Natural killer cell (primary cell): ENCODE results near the gene TTC34. TPM values are rescaled to one million over a fixed set of nuclear protein-coding genes. Genes with fewer than 3 reads are reported as not detected.
"Not testable (repeated sequence)": the region's sequence is repeated elsewhere in the genome, so short reads cannot be mapped to it uniquely, and the experiment has no call there.

ENCODE experiments used
- ATAC-seq, 3 donors: fragments of 150-1000 bp in 2 of 3; fragments of 200-7000 bp in 1 of 3; cut with Tn5 transposase; 1 replicate in 1 of 3; 2 replicates in 2 of 3; pipeline ENCODE4 v1.10.0; 2021; ENCODE audit warnings: mild to moderate bottlenecking in 2 of 3, moderate library complexity in 2 of 3
- DNase-seq, 2 donors: peaks; one replicate each; pipeline versions ENCODE4 v3.0.0 to v3.0.0-alpha.2; 2013 to 2021; ENCODE audit warnings: mixed read lengths in 1 of 2
- H3K27ac ChIP-seq: one replicate; pipeline ENCODE4 v1.5.1; 2013; ENCODE audit warnings: mild to moderate bottlenecking, low read length
- H3K27me3 ChIP-seq: one replicate; pipeline ENCODE4 v1.6.1; 2013; ENCODE audit warnings: low read length; ENCODE audit not compliant: control insufficient read depth, insufficient read depth
- H3K36me3 ChIP-seq: one replicate; pipeline ENCODE4 v1.6.1; 2013; ENCODE audit warnings: low read length; ENCODE audit not compliant: control insufficient read depth, insufficient read depth
- H3K4me1 ChIP-seq: one replicate; pipeline ENCODE4 v1.6.1; 2013; ENCODE audit warnings: low read length; ENCODE audit not compliant: control insufficient read depth, insufficient read depth
- H3K4me3 ChIP-seq: one replicate; pipeline ENCODE4 v1.5.1; 2013; ENCODE audit warnings: low read length
- H3K9me3 ChIP-seq: one replicate; pipeline ENCODE4 v1.6.1; 2013; ENCODE audit warnings: low read length; ENCODE audit not compliant: control insufficient read depth, insufficient read depth
- H3K27ac Mint-ChIP-seq, 2 donors: one replicate each; pipeline ENCODE4 v1.8.0; 2022; ENCODE audit warnings: mild to moderate bottlenecking in 2 of 2, mixed read lengths in 2 of 2, moderate library complexity in 1 of 2
- H3K27me3 Mint-ChIP-seq, 2 donors: one replicate each; pipeline ENCODE4 v1.8.0; 2022; ENCODE audit warnings: low read depth in 2 of 2, mixed read lengths in 2 of 2
- H3K36me3 Mint-ChIP-seq: one replicate; pipeline ENCODE4 v1.8.0; 2022; ENCODE audit warnings: mixed read lengths
- H3K4me1 Mint-ChIP-seq, 2 donors: one replicate each; pipeline ENCODE4 v1.8.0; 2022; ENCODE audit warnings: mixed read lengths in 2 of 2
- H3K4me3 Mint-ChIP-seq: one replicate; pipeline ENCODE4 v1.8.0; 2022; ENCODE audit warnings: mild to moderate bottlenecking, moderate library complexity, mixed read lengths
- H3K9me3 Mint-ChIP-seq, 2 donors: one replicate each; pipeline ENCODE4 v1.8.0; 2022; ENCODE audit warnings: mixed read lengths in 2 of 2
- CTCF ChIP-seq: fragments of 200-600 bp; IDR thresholded peaks from one replicate; pipeline ENCODE4 v1.8.0; 2022; ENCODE audit warnings: antibody characterized with exemption
- WGBS: methylation state at CpG from one replicate; pipeline ENCODE4 v1.1.7; 2013; ENCODE audit warnings: missing lambda C conversion rate; ENCODE audit not compliant: insufficient coverage; 5-methylcytosine and 5-hydroxymethylcytosine counted together
- intact Hi-C: fragments of 100-400 bp; cut with micrococcal nuclease; formaldehyde crosslinking; loops from one replicate; pipeline ENCODE4 v1.14.2; 2022
- total RNA-seq, 4 donors: library from RNA; stranded (reverse); fragments of 120-200 nt in 1 of 4; gene quantifications; one replicate each; pipeline versions ENCODE4 v1.2.3 to v1.2.4, GENCODE V29; 2013 to 2022

Gene TTC34
- total RNA-seq, 3 donors from 2014 or later (not counting 1 experiment from before 2014, with no cell fraction given), result 0.80 to 1.4 (median 1.2) TPM

GRCh38 chr1:2628933-2629626 is 172.4 kb downstream of the TTC34 start:
- H3K9me3 ChIP-seq, result no peaks in the 10 kb centered on the region
- H3K27ac ChIP-seq, result no peak overlapping the region
- H3K27ac Mint-ChIP-seq, result no peak overlapping the region
- H3K4me3 ChIP-seq, result no peak overlapping the region
- intact Hi-C loops, result no loop called here
- no peaks in the 10 kb centered on the region for H3K36me3 Mint-ChIP-seq
- no peaks in the 10 kb centered on the region for H3K36me3 ChIP-seq
- TF ChIP-seq CTCF, result no peak
- H3K27me3 Mint-ChIP-seq, result peaks cover 29 to 36% of the 10 kb centered on the region in 2 donors
- no peak overlapping the region for H3K4me3 Mint-ChIP-seq
- DNase-seq, result no peak
- H3K27me3 ChIP-seq, result peaks cover 20% of the 10 kb centered on the region
- H3K9me3 Mint-ChIP-seq, result no peaks in the 10 kb centered on the region
- WGBS, result 4% methylated on average over 61 of the region's 64 CpGs
- peaks cover 5% of the 10 kb centered on the region for H3K4me1 ChIP-seq
- H3K4me1 Mint-ChIP-seq, result no peaks in the 10 kb centered on the region
- no peak for ATAC-seq

DNA sequence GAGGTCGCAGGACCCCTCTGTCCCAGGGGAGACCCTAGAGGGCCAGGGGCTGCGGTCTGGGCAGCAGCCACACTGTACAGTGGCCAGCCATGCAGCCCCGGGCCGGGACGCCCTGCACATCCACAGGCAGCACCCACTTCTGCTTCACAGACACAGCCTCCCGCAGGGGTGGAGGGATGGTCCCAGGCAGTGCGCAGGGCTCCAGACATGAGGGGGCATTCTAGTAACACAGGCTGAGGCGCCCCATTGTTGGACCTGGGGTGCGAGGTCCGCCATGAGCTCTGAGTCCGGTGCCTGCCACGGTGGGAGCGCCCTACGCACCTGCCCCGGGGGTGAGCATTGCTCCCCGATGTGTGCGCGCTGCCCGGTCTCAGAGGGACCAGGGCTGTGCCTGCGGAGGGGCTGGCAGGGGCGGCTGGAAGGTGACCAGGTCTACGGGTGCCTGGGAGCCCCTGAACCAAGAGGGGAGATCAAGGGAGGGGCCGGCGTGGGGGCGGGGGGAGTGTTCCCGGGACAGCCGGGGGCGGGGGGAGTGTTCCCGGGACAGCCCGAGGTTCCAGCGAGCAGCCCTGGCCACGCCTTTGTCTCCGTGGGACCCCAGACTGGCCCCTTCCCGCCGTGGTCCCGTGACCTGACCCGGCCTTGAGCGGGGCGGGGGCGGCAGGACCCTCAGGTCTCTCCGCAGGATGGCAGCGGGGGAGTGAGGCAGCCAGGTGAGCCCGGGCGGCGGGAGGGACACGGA is 173.1 kb downstream of the TTC34 start:
- H3K27me3 Mint-ChIP-seq, result peaks cover 29 to 36% of the 10 kb centered on the region in 2 donors
- peak in 1 of 3 donors; percentile 27 for ATAC-seq
- Histone ChIP-seq H3K27ac (no peak overlapping the region), H3K4me1 (peaks cover 5% of the 10 kb centered on the region), H3K36me3 (no peaks in the 10 kb centered on the region), H3K27me3 (peaks cover 20% of the 10 kb centered on the region), H3K4me3 (no peak overlapping the region), H3K9me3 (no peaks in the 10 kb centered on the region)
- H3K36me3 Mint-ChIP-seq, result no peaks in the 10 kb centered on the region
- no peak for TF ChIP-seq CTCF
- 10% methylated on average over 46 of the region's 46 CpGs for WGBS
- H3K9me3 Mint-ChIP-seq, result no peaks in the 10 kb centered on the region
- H3K4me3 Mint-ChIP-seq, result no peak overlapping the region
- H3K4me1 Mint-ChIP-seq, result no peaks in the 10 kb centered on the region
- intact Hi-C loops, result no loop called here
- no peak overlapping the region for H3K27ac Mint-ChIP-seq
- DNase-seq, result peak in 1 of 2 donors; percentile 14

GRCh38 chr1:2627746-2628145 is 173.7 kb downstream of the TTC34 start:
- 55% methylated on average over 5 of the region's 6 CpGs for WGBS
- Histone ChIP-seq H3K4me1 (peaks cover 5% of the 10 kb centered on the region), H3K27ac (no peak overlapping the region), H3K4me3 (no peak overlapping the region), H3K27me3 (peaks cover 20% of the 10 kb centered on the region), H3K36me3 (no peaks in the 10 kb centered on the region), H3K9me3 (no peaks in the 10 kb centered on the region)
- Mint-ChIP-seq H3K27me3 (peaks cover 29 to 33% of the 10 kb centered on the region in 2 donors), H3K4me1 (no peaks in the 10 kb centered on the region), H3K4me3 (no peak overlapping the region), H3K9me3 (no peaks in the 10 kb centered on the region), H3K36me3 (no peaks in the 10 kb centered on the region), H3K27ac (no peak overlapping the region)
- DNase-seq (peak in 1 of 2 donors; percentile 11), ATAC-seq (peak in 1 of 3 donors; percentile 18)
- no peak for TF ChIP-seq CTCF
- intact Hi-C loops, result no loop called here

DNA sequence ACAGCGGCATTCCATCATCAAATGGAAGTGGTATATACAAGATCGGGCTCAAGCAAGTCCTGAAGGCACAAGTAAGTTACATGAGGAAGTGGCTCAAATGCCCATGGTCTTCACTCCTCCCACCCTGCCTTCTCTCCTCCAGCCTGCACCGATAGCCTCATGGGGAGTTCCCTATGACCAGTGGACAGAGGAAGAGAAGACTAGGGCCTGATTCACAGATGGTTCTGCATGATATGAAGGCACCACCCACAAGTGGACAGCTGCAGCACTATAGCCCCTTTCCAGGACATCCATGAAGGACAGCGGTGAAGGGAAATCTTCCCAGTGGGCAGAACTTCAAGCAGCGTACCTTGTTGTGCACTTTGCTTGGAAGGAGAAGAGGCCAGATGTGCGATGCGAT is 175.7 kb downstream of the TTC34 start:
- DNase-seq, result not testable (repeated sequence)

More for the DNA sequence above, 175.7 kb downstream of the TTC34 start:
- intact Hi-C loops, H3K27ac ChIP-seq, H3K27ac Mint-ChIP-seq, H3K4me3 ChIP-seq, H3K36me3 ChIP-seq, ATAC-seq, H3K4me3 Mint-ChIP-seq, H3K9me3 Mint-ChIP-seq, H3K4me1 Mint-ChIP-seq, H3K36me3 Mint-ChIP-seq, H3K4me1 ChIP-seq, H3K9me3 ChIP-seq: not testable (repeated sequence)
- H3K27me3 Mint-ChIP-seq, result peaks cover 29% of the 10 kb centered on the region in 2 donors
- 74% methylated on average over 7 of the region's 7 CpGs for WGBS
- H3K27me3 ChIP-seq, result peaks cover 20% of the 10 kb centered on the region
